GM12864 (cell line): ENCODE measurements around the gene GLP1R.
"Not testable (repeated sequence)": the region's sequence is repeated elsewhere in the genome, so short reads cannot be mapped to it uniquely, and the experiment has no call there.

Experiments
- DNase-seq: peaks from one replicate; pipeline ENCODE4 v3.0.0-alpha.2; 2011; ENCODE audit warnings: low read depth
- H3K4me3 ChIP-seq: 2 replicates; pipeline ENCODE4 v1.5.1; 2011; ENCODE audit warnings: mild to moderate bottlenecking, low read depth, low read length, control low read depth
- TF ChIP-seq, protein P1 (sequence below): IDR thresholded peaks from 2 replicates; pipeline ENCODE4 v1.5.1; 2011; ENCODE audit warnings: low read depth, mild to moderate bottlenecking, moderate library complexity, low read length, control low read depth, inconsistent platforms; ENCODE audit errors: missing control alignments

The GLP1R gene

GRCh38 chr6:39114388-39114703, 65.8 kb downstream of the GLP1R start:
- peak overlapping the region; percentile 65 for H3K4me3 ChIP-seq
- no peak for DNase-seq
- TF ChIP-seq, protein P1, sequence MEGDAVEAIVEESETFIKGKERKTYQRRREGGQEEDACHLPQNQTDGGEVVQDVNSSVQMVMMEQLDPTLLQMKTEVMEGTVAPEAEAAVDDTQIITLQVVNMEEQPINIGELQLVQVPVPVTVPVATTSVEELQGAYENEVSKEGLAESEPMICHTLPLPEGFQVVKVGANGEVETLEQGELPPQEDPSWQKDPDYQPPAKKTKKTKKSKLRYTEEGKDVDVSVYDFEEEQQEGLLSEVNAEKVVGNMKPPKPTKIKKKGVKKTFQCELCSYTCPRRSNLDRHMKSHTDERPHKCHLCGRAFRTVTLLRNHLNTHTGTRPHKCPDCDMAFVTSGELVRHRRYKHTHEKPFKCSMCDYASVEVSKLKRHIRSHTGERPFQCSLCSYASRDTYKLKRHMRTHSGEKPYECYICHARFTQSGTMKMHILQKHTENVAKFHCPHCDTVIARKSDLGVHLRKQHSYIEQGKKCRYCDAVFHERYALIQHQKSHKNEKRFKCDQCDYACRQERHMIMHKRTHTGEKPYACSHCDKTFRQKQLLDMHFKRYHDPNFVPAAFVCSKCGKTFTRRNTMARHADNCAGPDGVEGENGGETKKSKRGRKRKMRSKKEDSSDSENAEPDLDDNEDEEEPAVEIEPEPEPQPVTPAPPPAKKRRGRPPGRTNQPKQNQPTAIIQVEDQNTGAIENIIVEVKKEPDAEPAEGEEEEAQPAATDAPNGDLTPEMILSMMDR: no peak

DNA sequence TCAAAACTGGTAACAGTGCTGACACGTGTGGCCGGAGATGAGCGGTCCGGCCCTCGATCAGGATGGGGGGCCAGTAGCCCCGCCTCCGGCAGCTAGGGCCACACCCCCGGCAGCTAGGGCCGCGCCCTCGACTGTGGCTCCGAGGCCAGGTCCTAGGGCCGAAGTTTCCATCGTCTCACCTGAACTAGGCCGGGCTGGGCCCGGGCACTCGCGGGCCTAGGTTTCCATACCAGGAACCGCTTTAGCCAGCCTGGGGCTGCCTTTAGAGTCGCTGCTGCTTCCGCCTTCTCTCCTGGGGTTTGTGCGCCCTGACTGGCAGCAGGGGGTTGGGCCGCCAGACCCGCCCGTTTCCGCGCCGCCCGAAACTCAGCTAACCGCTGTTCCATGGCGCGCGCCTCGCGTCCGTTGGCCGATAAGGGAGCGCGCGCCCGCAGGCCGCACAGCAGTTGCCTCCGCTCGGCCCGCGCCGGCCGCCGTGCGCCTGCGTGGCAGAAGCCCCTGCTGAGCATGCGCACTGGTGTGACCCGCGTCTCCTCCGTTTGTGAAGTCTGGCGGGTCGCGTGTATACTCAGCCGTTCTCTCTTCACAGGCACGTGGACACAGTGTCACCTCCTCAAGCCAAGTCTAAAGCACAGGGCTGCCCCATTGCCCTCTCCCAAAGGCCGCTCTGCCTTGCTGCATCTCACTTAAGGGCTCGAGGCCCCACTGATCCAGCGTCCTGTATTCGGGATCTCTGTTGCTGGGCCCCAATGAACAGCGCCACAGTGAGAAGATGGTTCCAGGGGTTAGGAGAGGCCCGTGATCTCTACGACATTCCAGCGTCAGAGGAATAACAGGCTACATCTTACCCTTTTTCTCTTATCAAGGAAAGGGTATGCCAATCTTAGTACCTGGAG, 66.4 kb downstream of the GLP1R start, which contains the start of gene SAYSD1:
Gene SAYSD1, minus strand, starts transcription at position 483 of the 896 bp plus-strand sequence. Its CDS starts 97 bp downstream, at position 386.
- peak within 1 kb of the TSS; percentile 65 for H3K4me3 ChIP-seq
- peak; percentile 82 for DNase-seq
- TF ChIP-seq, protein P1: no peak

GRCh38 chr6:39118921-39119320, 70.3 kb downstream of the GLP1R start:
- TF ChIP-seq, protein P1: no peak
- no peak for DNase-seq
- H3K4me3 ChIP-seq: no peak overlapping the region

DNA sequence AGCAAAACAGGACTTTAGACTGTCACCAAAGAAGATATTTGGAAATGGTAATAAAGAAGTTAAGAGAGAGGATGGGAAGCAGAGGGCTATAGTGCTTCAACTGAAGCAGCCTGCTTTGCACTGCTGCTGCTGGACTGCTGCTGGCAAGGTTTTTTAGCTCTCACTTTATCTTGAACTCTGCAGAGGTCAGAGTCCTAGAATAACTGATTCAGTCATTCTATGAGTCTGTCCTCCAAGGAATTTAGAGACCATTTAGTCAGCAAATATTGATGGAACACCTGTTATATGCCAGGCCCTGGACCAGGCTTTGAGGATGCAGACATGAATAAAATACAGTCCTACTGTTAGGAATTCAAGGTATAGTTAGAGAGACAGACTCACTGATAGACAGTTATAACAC, 75.5 kb downstream of the GLP1R start:
- H3K4me3 ChIP-seq: no peak overlapping the region
- no peak for DNase-seq
- TF ChIP-seq, protein P1: no peak

DNA sequence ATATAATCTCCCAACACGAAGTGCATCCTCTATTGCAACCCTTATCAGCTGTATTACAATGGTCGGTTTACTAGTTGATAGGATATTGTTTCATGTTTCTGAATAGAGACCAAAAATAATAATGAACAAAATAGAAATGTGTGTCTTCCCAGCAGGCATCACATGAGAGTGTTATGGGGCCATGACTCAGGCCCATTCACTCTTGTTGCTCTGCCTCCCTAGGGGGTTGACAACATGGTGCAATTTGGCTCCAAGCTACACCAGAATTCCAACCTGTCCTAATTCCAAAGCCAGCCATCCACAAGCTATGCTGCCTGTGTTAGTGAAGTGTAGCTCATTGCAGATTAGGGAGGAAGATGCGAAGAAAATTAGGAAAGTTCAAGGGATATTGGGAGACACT, 79.5 kb downstream of the GLP1R start:
- no peak for DNase-seq

DNA sequence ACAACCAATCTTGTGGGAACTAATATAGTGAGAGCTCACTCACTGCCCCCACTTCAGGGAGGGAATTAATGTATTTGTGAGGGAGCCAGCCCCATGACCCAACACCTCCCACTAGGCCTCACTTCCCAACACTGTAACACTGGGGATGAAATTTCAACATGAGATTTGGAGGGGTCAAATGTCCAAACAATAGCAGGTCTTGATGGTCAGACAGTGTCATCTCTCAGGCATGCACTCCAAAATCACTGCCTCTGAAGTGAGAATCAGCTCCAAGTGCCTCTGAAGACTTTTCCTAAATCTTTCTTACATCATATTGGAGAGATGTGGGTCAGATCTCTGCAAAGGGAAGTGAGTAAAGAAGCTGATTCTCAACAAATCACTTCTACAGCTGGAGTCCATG, 80.3 kb downstream of the GLP1R start:
- H3K4me3 ChIP-seq: no peak overlapping the region
- TF ChIP-seq, protein P1: no peak
- DNase-seq: no peak

More for the DNA sequence above, 79.5 kb downstream of the GLP1R start:
- TF ChIP-seq, protein P1: no peak
- no peak overlapping the region for H3K4me3 ChIP-seq

DNA sequence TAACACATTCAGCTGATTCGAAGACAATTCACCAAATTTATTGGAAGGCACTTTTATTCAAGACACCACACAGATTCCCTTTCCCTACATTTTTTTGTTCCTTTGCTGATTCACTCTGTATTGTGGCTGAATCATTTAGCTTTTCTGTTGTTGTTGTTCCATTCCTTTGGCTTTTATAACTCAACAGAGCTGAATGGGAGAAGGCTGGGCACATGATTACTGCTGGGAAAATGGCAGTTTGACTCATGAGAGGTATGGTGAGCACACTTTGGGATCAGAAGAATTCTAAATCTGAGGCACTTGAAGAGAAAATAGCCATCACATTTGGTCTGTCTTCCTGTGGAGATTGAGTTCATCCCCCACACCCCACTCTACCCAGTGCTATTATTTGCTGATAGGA, 82.1 kb downstream of the GLP1R start:
- TF ChIP-seq, protein P1: no peak
- no peak overlapping the region for H3K4me3 ChIP-seq
- no peak for DNase-seq

DNA sequence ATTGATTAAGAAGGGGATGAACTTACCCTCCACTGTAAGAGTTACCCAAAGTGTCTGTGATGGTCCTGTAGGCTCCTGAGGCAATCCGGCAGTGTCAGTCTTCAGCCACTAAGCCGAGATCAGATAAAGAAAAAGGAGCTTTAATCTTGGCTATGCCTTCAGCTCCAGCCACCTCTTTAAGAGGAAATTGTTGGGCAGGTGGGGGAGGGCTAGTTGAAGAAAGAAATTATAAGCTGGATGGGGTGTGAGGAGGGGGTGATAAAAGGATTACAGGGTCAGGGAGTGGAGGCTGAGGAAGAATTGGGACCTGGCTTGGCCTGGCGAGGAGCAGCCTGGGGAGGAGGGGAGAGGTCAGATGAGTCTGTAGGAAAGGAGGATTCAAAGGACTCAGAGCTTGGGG, 86.2 kb downstream of the GLP1R start:
- not testable (repeated sequence) for DNase-seq, H3K4me3 ChIP-seq

GRCh38 chr6:39136207-39136606, 87.6 kb downstream of the GLP1R start:
- DNase-seq, H3K4me3 ChIP-seq: not testable (repeated sequence)
